Adrenal gland (tissue), 12 donors: ENCODE data around the gene ASB15. TPM values are rescaled to one million over a fixed set of nuclear protein-coding genes. Genes with fewer than 3 reads are reported as not detected.

Source experiments
- DNase-seq, 7 donors: peaks; one replicate each; pipeline ENCODE4 v3.0.0-alpha.2; 2019 to 2020
- H3K27ac ChIP-seq, 5 donors: fragments of 200-600 bp; sonication (generic) in 4 of 5; 1 replicate in 3 of 5; 2 replicates in 2 of 5; pipeline versions ENCODE4 v1.5.1 to v1.8.0; 2016 to 2020; ENCODE audit warnings: mild to moderate bottlenecking in 1 of 5
- H3K27me3 ChIP-seq: fragments of 200-600 bp; 2 replicates; pipeline ENCODE4 v1.8.0; 2021
- H3K36me3 ChIP-seq, 2 donors: fragments of 200-600 bp; replicated peaks in 1 of 2; 1 replicate in 1 of 2; 2 replicates in 1 of 2; pipeline versions ENCODE4 v1.5.1 to v1.8.0; 2018 to 2022
- H3K4me1 ChIP-seq, 2 donors: fragments of 200-600 bp; replicated peaks in 1 of 2; 1 replicate in 1 of 2; 2 replicates in 1 of 2; pipeline versions ENCODE4 v1.5.1 to v1.8.0; 2018 to 2021
- H3K4me3 ChIP-seq, 4 donors: fragments of 200-600 bp; sonication (generic) in 3 of 4; one replicate each; pipeline ENCODE4 v1.5.1; 2016 to 2018
- H3K9me3 ChIP-seq, 3 donors: fragments of 200-600 bp; sonication (generic) in 1 of 3; replicated peaks in 1 of 3; 1 replicate in 2 of 3; 2 replicates in 1 of 3; pipeline versions ENCODE4 v1.5.1 to v1.8.0; 2016 to 2021
- POLR2A ChIP-seq, 2 donors: fragments of 450-650 bp; IDR thresholded peaks; one replicate each; pipeline ENCODE4 v1.6.1; 2017; ENCODE audit warnings: antibody characterized with exemption in 2 of 2, mild to moderate bottlenecking in 2 of 2, moderate library complexity in 1 of 2
- WGBS, 4 donors: extraction: QIAGEN DNeasy Blood & Tissue Kit in 2 of 4; methylation state at CpG; one replicate each; pipeline versions ENCODE4 v1.1.5 to v1.1.7; 2013 to 2017; 5-methylcytosine and 5-hydroxymethylcytosine counted together
- intact Hi-C, 2 donors: fragments of 100-400 bp; cut with DNase I; formaldehyde crosslinking; loops; one replicate each; pipeline versions ENCODE4 v1.14.1 to v1.15.0; 2022 to 2023
- polyA plus RNA-seq, 3 donors: library from polyadenylated mRNA; stranded (reverse); fragments of 200-250 nt in 2 of 3; fragments of 350-450 nt in 1 of 3; fragmentation: Illumina TruSeq in 1 of 3; extraction: RNeasy Lipid Tissue Mini Kit (QIAGEN cat#74804) in 1 of 3; gene quantifications; one replicate each; pipeline ENCODE4 v1.2.3, GENCODE V29; 2013 to 2014
- total RNA-seq, 9 donors: library from RNA; depleted of rRNA in 4 of 9; stranded (reverse); fragments of >200 nt in 4 of 9; fragments of 120-200 nt in 1 of 9; fragmentation: NEBNext Ultra II Directional in 1 of 9; extraction: Animal tissue kit (Norgen Biotek cat#: 25700) in 1 of 9; gene quantifications; one replicate each; pipeline versions ENCODE4 v1.1.0 to v1.2.4, GENCODE V29; 2013 to 2023
- TF ChIP-seq, protein P1 (sequence below), 6 experiments: fragments of 450-650 bp in 4 of 6; fragments of 200-600 bp in 2 of 6; sonication (generic) in 1 of 6; IDR thresholded peaks; 1 replicate in 5 of 6; 2 replicates in 1 of 6; pipeline versions ENCODE4 v1.5.1 to v1.8.0; 2016 to 2021; ENCODE audit warnings: antibody characterized with exemption in 6 of 6, mild to moderate bottlenecking in 2 of 6, moderate library complexity in 1 of 6
- donor health status: healthy with polysubstance abuse.
- donor health status: Bipolar disorder and iron deficiency.
- donor health status: DM: yes; HTN: yes; CAD: no.
- donor health status: DM: no; HTN: no; CAD: no.
- donor health status: DM: no; HTN: no; CAD: no.
- donor health status: DM: yes; HTN: yes; CAD: no.

Gene ASB15
- total and polyA plus RNA-seq, 12 donors = not detected

DNA sequence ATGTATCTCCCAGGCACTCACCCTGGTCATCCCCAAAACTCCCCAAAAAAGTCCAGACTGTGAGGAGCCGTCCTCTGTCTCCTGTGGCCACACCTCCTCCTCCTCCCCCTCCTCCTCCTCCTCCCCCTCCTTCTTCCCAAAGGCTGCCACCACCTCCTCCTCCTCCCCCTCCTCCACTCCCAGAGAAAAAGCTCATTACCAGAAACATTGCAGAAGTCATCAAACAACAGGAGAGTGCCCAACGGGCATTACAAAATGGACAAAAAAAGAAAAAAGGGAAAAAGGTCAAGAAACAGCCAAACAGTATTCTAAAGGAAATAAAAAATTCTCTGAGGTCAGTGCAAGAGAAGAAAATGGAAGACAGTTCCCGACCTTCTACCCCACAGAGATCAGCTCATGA is 61.1 kb downstream of the ASB15 start:
- Histone ChIP-seq H3K27me3 (no peaks in the 10 kb centered on the region), H3K36me3 (no peaks in the 10 kb centered on the region), H3K9me3 (no peaks in the 10 kb centered on the region), H3K27ac (no peak overlapping the region), H3K4me1 (no peaks in the 10 kb centered on the region), H3K4me3 (no peak overlapping the region)
- intact Hi-C loops = no loop called here
- TF ChIP-seq, protein P1, sequence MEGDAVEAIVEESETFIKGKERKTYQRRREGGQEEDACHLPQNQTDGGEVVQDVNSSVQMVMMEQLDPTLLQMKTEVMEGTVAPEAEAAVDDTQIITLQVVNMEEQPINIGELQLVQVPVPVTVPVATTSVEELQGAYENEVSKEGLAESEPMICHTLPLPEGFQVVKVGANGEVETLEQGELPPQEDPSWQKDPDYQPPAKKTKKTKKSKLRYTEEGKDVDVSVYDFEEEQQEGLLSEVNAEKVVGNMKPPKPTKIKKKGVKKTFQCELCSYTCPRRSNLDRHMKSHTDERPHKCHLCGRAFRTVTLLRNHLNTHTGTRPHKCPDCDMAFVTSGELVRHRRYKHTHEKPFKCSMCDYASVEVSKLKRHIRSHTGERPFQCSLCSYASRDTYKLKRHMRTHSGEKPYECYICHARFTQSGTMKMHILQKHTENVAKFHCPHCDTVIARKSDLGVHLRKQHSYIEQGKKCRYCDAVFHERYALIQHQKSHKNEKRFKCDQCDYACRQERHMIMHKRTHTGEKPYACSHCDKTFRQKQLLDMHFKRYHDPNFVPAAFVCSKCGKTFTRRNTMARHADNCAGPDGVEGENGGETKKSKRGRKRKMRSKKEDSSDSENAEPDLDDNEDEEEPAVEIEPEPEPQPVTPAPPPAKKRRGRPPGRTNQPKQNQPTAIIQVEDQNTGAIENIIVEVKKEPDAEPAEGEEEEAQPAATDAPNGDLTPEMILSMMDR (IDR thresholded peaks at IDR 0.05) = no peak
- no peak for TF ChIP-seq POLR2A (IDR thresholded peaks at IDR 0.05)
- WGBS, 4 donors = 56 to 65% (median 64%) methylated on average over 3 of the region's 3 CpGs
- DNase-seq = no peak

DNA sequence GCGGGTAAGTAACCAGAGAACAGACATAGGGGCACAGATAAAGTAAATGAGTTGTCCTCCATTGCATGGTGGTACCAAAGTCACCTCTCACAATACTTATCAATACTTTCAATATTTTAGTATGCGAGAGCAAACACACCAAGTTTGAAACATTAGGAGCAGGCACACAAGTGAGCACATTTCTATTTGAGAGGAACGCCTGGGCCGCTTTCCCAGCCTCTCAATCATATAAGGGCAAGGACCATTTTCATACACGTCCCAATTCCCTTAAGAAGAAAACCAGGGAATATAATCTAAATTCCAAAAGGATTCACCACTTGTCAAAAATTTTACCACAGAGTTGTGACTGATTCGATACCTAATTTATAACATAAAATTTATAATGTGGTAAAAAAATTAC is 61.6 kb downstream of the ASB15 start:
- 92 to 97% (median 94%) methylated on average over 6 of the region's 6 CpGs for WGBS, 4 donors
- H3K27ac ChIP-seq = no peak overlapping the region
- H3K36me3 ChIP-seq = no peaks in the 10 kb centered on the region
- no peak for DNase-seq
- intact Hi-C loops = no loop called here
- no peaks in the 10 kb centered on the region for H3K27me3 ChIP-seq
- H3K9me3 ChIP-seq = no peaks in the 10 kb centered on the region
- H3K4me1 ChIP-seq = no peaks in the 10 kb centered on the region
- no peak overlapping the region for H3K4me3 ChIP-seq
- TF ChIP-seq, protein P1 (IDR thresholded peaks at IDR 0.05) = no peak
- no peak for TF ChIP-seq POLR2A (IDR thresholded peaks at IDR 0.05)

DNA sequence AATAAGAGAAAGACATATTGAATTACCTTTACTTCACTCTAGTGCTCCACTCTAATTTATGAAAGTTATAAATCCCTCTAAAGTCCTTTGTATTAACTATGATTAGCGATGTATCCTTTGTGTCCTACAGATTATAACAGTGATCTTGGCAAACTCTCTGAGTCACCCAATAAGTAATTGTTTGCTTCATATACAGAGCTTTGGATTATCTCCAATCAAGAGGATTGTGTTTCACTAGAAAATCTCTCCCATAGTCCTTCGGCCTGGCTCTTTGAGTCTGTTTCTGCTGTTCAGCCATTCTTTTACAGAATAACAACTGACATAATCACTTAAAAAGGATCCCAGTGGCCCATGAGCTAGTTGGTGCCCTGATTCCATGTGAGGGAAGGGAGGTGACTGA is 63.5 kb downstream of the ASB15 start:
- no peaks in the 10 kb centered on the region for H3K9me3 ChIP-seq
- no peak overlapping the region for H3K4me3 ChIP-seq
- no peaks in the 10 kb centered on the region for H3K4me1 ChIP-seq
- H3K27me3 ChIP-seq = no peaks in the 10 kb centered on the region
- DNase-seq = no peak
- 78 to 86% (median 81%) methylated on average over 2 of the region's 2 CpGs for WGBS, 4 donors
- H3K27ac ChIP-seq = no peak overlapping the region
- H3K36me3 ChIP-seq = no peaks in the 10 kb centered on the region
- intact Hi-C loops = no loop called here
- TF ChIP-seq POLR2A (IDR thresholded peaks at IDR 0.05) = no peak
- TF ChIP-seq, protein P1 (IDR thresholded peaks at IDR 0.05) = no peak

DNA sequence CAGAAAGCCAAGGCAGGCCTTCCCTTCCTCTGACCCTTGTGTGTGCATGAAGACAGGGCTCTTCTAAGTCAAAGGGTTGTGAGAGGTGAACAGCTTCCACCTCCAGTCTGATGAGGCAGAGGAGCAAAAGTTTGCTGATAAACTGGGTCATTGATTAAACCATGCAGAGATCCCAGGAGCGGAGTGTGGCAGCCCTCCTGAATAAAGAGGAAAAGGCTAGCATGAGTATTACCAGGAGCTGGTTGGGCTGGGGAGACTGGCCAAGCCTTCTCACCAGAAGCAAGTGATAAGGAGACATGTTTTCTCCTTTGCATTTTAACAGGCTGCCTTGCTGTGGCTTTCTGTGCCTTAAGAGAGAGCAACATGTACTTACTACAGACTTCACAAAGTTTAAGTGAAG is 64.3 kb downstream of the ASB15 start:
- Histone ChIP-seq H3K4me3 (no peak overlapping the region), H3K9me3 (no peaks in the 10 kb centered on the region), H3K27ac (no peak overlapping the region), H3K27me3 (no peaks in the 10 kb centered on the region), H3K4me1 (no peaks in the 10 kb centered on the region), H3K36me3 (no peaks in the 10 kb centered on the region)
- TF ChIP-seq POLR2A (IDR thresholded peaks at IDR 0.05) = no peak
- TF ChIP-seq, protein P1 (IDR thresholded peaks at IDR 0.05) = no peak
- WGBS, 4 donors = 71 to 90% (median 84%) methylated on average over 1 of the region's 1 CpG
- DNase-seq = no peak
- intact Hi-C loops = no loop called here
